HG03175 (cell line): ENCODE results near the gene SPRED3.
A peak's percentile ranks its signal among the peaks of the same experiment; 100 is the strongest.
"Not testable (repeated sequence)": the region's sequence is repeated elsewhere in the genome, so short reads cannot be mapped to it uniquely, and the experiment has no call there.

ENCODE experiments used
- ATAC-seq: cut with Tn5 transposase; IDR thresholded peaks from one replicate; pipeline ENCODE4 v1.9.1; 2021; ENCODE audit warnings: mild to moderate bottlenecking, moderate library complexity; ENCODE audit not compliant: unreplicated experiment

The SPRED3 gene

DNA sequence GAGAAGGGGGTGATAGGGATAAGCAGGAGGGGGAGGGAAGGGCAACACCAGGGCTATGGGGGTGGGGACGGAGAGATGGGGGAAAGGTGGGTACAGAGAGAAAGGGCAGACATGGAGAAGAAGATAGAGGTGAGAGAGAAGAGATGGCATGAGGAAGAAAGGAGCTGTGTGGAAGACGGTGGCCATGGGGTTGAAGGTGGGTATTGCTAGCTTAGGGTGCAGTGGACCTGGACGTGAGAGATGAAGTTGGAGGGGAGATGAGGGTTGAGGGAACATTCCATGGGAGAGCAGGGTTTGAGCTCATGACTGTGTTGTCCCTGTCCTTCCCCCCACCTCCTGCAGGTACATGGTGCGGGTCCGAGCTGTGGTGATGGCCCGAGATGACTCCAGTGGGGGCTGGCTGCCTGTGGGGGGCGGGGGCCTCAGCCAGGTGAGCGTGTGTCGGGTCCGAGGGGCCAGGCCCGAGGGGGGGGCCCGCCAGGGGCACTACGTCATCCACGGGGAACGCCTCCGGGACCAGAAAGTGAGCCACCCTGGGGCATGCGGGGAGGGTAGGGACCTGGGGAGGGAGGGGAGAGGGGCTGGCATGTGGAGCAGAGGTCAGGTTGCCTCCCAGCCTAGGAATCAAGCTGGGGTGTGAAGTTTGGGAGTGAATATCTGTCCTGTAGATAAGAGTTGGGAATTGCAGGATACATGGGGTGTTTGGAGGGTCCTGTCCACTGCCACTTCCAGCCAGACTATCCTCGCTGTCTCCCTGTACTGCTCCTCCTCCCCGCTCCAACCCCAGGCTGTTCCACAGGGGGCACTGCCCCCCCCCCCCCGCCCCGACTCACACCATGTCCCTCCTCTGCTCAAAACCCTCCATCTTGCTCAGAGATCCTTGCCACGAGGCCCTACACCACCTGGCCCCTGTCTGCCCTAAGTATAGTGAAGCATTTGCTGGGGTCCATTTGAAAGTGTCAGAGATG is 1.7 kb downstream of the SPRED3 start:
- ATAC-seq, result no peak

DNA sequence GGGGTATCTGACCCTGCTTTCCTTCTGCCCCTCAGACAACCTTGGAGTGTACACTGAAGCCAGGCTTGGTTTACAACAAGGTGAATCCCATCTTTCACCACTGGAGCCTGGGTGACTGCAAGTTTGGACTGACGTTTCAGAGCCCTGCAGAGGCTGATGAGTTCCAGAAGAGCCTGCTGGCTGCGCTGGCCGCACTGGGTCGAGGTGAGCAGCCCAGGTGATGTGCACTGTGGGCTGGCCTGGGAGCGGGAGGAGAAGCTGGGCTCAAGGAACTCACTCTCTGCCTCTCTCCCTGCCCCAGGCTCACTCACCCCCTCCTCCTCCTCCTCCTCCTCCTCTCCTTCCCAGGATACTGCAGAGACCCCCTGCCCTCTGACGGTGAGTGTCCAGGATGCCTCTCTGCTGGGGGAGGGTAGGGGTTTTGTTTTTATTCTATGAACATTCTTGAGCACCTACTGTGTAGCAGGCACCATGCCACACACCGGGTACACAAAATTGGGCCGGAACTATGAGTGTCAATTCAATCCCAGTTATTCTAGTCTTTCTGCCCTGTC is 3.5 kb downstream of the SPRED3 start:
- no peak for ATAC-seq

DNA sequence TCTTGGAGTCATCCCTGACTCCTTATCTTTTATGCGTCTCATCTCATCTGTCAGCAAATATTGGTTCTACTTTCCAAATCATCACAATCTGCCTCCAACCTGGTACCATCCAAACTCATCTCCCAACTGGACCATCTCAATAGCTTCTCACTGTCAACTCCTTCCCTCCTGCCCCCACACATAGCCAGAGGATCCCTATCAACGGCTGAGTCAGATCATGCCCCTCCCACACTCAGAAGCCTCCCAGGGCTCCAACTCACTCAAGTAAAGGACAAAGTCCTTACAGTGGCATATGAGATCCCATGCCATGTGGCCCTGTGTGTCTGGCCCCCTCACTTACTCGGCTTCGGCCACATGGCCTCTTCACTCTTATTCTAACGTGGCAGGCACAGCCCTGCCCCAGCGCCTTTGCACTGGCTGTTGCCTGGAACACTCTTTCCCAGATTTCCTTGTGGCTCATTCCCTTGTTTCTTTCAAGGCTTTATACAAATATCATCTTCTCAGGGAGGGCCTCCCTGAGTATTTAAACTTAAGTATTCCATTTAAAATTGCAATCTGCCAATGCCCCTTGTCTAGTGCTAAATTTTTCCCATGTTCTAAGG is 4.3 kb downstream of the SPRED3 start:
- ATAC-seq, result no peak

DNA sequence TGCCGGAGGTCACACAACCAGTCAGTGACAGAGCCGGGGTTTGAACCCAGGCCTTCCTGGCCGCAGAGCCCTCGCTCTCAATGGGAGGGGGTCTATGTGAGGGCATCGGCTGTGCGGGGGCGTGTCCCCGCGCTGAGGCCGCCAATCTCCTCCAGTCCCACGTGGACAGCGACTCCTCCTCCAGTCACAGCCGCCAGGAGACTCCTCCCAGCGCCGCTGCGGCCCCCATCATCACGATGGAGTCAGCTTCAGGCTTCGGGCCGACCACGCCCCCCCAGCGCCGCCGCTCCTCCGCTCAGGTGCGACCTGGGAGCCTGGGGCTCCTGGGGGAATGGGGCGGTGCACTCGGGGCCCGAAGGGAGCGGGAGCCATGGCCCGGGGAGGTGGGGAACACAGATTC is 6.0 kb downstream of the SPRED3 start:
- no peak for ATAC-seq

DNA sequence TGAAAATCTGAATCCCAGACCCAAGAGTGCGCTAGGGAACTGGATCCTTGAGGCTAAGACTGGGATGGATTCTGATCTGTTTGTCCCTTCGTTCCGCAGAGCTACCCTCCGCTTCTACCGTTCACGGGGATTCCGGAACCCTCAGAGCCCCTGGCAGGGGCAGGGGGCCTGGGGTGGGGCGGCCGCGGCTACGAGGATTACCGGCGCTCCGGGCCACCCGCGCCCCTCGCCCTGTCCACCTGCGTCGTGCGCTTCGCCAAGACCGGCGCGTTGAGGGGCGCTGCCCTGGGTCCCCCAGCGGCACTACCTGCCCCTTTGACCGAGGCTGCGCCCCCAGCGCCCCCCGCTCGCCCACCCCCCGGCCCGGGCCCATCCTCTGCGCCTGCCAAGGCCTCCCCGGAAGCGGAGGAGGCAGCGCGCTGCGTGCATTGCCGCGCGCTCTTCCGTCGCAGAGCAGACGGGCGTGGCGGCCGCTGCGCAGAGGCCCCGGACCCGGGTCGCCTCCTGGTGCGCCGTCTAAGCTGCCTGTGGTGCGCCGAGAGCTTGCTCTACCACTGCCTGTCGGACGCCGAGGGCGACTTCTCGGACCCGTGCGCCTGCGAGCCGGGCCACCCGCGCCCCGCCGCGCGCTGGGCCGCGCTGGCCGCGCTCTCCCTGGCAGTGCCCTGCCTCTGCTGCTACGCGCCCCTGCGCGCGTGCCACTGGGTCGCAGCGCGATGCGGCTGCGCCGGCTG is 7.1 kb downstream of the SPRED3 start:
- no peak for ATAC-seq

DNA sequence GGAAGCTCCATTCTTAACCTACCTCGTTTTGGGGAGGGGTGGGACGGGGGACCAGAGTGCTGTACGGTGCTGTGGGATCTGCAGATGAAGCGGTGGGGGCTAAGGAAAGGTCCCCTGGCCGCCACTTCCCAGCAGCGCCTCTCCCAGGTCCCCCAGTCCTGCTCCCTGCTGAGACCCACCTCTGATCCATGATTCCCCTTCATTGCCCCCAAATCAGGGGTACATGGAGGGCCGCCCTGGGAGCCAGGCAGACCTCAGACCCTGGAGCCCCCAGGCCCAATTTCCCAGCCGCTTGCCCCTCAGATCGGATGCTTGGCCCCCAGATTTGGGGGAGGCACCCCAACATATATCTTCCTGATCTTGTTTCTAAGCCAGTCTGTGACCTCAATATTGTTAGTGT is 10.6 kb downstream of the SPRED3 start:
- ATAC-seq, result no peak

DNA sequence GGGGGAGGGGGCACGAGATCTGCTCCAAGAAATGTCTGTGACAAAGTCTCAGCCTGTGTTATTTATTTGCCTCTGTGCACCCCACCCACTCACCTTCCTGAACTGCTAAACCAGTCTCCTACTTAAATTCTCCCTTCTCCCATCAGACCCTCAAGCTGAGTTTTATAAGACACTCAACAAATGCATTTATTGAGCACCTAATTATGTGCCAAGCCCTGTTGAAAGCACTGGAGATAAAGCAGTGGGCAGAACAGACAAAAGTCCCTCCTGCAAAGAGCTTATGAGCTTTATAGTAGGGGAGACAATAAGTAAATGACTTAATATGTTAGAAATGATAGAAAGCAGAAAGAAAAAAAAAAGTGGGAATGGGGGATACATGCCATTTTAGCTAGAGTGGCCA is 11.0 kb downstream of the SPRED3 start:
- ATAC-seq, result no peak

DNA sequence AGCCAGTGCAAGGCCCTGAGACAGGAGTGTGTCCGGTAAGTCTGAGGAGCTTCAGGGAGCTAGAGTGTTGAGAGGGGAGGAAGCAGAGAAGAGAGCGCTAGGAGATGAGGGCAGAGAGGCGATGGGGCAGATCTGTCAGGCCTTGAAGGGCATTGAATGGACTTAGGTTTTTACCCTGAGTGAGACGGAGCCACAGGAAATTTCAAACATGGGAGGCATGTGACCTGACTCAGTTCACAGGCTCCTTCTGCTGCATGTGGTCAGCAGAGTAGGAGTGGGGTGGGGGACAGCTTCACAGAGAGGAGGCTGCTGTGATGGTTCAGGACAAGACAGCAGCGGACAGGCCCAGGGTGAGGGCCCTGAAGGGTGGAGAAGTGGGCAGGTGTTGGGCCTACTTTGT is 11.9 kb downstream of the SPRED3 start:
- ATAC-seq, result no peak

DNA sequence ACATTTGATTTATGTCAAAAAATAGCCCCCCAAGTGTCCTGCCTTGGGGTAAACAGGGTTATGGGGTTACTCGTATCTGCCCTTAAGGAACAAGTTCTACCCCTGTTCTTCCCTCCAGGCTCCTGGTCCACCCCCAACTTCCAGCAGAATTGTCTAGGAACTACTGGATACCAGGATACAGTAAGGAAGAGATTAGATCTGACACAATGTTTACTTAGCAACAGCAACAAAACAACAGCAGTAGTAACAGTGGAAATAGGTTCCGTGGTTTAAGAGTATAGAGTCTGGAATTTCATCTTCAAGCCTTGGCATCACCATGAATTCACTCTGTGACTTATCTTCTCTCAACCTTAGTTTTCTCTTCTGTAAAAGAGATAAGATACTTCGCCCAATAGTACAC is 12.7 kb downstream of the SPRED3 start:
- no peak for ATAC-seq

DNA sequence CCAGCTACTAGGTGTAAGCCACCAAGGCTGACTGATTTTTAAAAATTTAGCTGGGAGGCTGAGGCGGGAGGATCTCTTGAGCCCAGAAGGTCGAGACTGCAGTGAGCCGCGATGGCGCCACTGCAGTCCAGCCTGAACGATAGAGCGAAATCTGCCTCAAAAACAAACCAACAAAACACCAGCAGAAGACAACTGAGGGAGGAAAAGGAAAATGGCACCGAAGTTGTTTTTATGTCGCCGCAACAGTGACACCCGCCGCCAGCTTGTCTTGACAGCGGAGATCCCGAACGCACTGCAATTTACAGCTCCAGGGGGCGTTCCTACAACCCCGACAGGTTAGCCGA is 14.1 kb downstream of the SPRED3 start:
- no peak for ATAC-seq

DNA sequence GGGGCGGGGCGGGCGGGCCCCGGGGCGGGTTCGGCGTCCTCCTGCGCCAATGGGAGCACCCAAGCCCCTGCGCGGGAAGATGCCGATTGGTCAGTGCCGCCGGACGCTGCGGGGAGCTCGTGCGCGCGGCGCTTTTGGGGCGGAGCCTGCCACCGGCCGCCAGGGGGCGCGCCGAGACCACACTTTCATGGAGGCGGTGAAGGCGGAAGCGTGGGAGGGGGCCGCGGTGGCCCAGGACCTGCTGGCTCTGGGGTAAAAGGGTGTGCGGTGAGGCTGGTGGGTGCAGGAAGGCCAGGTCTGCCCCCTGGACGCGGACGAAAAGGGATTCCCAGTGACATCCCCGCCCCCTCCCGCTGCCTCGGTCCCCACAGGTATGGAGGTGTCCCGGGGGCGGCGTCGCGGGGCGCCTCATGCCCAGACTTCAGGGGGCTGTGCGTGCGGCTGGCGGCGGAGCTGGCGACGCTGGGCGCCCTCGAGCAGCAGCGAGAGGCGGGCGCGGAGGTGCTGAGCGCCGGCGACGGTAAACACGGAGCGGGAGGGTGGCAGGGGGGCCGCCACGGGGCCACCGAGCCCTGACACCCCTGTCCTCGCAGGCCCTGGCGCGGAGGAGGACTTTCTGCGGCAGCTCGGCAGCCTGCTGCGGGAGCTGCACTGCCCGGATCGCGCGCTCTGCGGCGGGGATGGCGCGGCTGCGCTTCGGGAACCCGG is 14.6 kb downstream of the SPRED3 start, which contains the start of gene FAM98C:
Gene FAM98C (plus strand): TSS at position 127 of the 708 bp plus-strand sequence. CDS start 61 bp downstream, at position 188.
- ATAC-seq, result peak; percentile 91

DNA sequence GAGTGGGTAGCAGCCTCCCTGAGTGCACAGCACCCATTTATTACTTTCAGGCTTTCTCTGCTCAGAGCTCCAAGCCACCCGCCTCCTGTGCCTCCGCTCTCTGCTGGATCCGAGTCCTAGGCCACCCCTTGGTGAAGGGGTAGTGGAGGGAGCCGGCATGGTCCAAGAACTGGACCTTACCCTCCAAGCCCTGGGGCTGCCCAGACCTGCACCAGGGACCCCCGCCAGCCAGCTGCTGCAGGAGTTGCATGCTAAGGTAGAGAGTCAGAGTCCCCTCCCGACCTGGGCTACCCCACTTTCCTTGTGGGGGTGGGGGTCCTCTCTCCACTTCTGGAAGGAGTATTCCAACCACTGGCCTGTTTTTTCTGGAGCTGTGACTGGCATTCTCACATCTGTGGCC is 16.4 kb downstream of the SPRED3 start:
- no peak for ATAC-seq

DNA sequence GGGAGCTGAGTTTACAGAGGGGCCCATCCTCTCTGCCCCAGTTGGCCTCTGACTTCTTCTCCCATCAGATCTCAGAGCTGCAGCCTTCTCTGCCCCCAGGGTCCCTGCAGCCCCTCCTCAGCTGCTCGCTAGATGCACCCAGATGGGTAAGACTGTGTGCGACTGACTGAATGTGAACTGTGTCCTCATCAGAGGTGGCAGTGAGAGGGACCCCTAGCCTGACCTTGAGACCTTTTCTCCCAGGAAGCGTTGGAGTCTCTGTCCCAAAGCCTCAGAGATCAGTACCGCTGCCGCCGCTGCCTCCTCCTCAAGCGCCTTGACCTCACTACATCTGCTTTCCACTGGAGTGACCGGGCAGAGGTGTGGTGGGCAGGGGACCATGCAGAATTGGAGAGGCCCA is 16.8 kb downstream of the SPRED3 start:
- no peak for ATAC-seq

DNA sequence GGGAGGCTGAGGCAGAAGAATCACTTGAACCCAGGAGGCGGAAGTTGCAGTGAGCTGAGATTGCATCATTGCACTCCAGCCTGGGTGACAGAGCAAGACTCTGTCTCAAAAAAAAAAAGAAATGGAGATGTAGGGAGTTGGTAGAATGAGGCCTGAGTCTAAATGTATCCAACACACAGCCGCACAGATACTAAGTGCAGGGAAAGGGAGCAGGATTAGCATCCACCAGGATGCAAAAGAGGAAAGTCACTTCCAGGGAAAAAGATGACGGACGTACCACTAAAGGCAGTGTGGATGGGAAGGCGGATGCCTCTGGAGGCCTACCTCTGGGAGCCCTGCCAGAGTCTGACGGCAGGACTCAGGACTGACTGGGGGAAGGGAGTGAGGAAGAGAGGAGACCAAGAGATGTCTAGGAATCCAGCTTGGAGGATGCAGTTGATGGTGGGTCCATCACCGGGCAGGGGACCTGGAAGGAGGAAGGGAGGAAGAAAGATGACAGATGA is 21.2 kb downstream of the SPRED3 start:
- no peak for ATAC-seq

DNA sequence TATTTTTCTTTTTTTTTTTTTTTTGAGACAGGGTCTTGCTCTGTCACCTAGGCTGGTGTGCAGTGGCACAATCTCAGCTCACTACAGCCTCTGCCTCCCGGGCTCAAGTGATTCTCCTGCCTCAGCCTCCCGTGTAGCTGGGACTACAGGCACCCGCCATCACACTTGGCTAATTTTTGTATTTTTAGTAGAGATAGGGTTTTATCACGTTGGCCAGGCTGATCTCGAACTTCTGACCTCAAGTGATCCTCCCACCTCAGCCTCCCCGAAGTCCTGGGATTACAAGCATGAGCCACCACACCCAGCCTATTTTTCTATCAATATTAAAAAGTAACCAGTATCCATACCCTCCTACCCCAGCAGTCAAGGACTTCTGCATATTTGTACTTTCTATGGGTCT is 21.9 kb downstream of the SPRED3 start:
- ATAC-seq, result not testable (repeated sequence)

DNA sequence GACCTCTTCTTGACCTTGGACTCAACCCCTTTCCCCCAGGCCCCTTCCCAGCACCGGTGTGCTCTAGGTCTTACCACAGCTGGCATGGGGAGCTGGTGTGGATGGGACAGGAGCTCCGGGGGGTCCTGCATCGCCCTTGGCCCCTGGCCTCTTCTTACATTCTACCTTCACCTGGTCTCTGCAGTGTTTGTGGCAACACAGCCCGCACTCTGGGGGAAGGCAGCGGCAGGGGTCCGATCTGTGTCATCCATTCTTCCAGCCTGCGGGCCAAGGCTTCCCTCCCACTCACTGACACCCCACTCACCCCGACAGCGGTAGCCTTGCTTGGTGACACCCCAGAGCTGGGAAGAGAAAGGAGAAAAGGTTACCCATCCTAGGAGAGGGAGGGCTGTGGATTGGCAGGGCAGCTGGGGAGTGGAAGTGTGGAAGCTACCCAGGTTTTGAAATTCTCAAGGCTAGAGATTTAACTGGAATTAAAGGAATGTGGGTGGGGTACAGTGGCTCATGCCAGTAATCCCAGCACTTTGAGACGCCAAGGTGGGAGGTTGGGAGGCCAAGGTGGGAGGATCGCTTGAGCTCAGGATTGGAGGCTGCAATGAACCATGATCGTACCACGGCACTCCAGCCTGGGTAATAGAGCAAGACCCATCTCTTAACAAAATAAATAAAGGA is 22.7 kb downstream of the SPRED3 start:
- ATAC-seq, result no peak

DNA sequence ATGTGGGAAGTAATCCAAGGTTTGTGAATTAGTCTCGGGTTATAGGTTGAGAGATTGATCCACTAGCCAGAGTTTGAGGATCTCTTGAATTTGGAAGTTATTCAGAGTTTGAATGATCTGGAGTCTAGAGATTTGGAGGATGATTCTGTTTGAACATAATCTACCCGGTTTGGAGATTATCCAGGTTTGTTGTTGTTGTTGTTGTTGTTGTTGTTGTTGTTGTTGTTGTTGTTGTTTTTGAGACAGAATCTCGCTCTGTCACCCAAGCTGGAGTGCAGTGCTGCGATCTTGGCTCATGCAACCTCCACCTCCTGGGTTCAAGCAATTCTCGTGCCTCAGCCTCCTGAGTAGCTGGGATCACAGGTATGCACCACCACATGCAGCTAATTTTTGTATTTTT is 23.4 kb downstream of the SPRED3 start:
- ATAC-seq, result not testable (repeated sequence)

DNA sequence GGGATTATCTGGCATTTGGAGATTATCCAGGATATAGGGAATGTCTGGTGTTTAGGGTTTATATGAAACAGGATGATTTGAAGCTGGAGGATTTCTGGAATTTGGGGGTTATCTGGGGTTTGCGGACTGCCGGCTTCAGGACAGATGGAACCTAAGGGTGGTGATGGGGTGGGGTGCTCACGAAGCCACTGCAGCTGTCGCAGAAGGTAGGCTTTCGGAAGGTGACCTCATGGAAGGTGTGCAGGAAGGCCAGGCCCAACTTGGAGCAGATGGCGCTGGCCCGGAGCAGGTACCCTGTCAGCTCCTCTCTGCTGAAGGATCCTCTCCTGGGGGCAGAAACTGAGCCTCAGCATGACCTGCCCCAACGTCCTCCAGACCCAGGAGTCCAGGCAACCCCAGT is 24.0 kb downstream of the SPRED3 start:
- ATAC-seq, result no peak

DNA sequence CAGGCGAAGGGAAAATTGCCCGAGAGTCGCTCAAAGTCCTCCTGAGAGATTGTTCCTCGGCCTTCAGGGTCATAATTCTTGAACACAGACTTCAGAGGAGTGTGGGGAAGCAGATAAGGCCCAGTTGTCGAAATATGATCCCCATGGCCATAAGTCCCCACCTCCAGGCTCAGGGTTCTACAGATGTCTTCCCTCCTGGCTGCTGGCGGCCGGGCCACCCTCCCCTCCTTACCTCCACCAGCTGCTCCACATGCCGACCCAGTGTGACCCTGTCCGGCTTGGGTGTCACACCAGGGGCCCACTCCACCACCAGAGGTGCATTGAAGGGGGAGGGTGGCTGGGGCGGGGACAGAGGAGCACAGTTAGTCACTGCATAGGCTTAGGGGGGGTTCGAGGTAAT is 24.5 kb downstream of the SPRED3 start:
- ATAC-seq, result no peak

DNA sequence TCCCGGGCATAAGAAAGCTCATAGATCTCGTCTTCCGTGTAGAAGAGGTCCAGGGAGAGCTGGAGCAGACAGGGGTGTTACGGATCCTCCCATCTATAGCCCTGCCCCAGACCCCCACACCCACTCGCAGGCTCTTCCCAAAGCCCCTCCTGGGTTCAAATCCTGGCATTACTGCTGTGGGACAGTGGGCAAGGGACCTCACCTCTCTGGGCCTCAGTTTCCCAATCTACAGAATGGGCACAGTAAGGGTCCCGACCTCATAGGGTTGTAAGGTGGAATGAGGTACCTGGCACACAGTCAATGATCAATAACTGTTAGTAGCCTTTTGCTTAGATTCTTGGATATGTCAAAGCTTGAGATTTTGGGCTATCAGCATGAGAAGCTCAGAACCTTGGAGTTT is 24.9 kb downstream of the SPRED3 start:
- no peak for ATAC-seq
